ENCODE measurements around the gene CCNQ.

The CCNQ gene
- total RNA-seq = 15.9 to 17.8 reads per million in 2 donors

DNA sequence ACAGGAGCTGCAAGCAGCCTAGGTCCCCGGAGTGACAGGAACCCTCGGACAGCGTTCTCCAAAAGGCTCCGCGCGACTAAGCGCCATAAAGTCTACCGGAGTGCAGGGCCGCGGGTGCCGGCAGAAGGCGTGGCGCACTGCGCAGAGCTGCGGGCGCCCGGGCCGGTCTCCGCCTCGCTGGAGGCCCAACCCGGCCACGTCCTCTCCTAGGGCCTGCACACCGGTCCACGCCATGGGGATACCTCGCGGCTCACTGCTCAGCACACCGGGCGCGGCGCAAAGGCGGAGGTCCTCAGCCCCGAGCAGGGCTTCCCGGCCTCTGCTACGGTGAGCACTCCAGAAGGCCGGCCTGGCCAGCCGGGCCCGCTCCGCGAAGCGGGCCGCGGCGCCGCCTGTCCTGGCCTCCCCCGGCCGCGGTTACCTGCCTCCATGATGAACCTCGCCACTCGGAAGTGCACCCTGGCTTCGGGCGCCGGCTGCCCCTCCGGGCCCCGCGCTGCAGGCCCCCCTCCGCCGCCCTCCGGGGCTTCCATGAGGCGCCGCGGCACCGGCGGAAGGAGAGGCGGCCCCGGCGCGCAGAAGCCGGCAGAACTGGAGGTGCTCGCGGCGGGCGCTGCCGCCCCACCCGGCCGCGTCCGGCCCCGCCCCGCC, at the start of gene CCNQ:
CCNQ (minus strand) TSS at position 599 of the 651 bp plus-strand sequence; CDS start at position 533, 66 bp downstream.
- DNase-seq = peak in 1 of 5 experiments; percentile 51

- DNase-seq = no peak
Measured at GRCh38 chrX:153647461-153648357, 48.8 kb upstream of the CCNQ start.

GRCh38 chrX:153646620-153647373, 47.9 kb upstream of the CCNQ start, which contains the start of gene DUSP9:
Gene DUSP9 (plus strand): TSS chrX:153647203. CDS start chrX:153647954, 751 bp downstream.
- no peak for DNase-seq

GRCh38 chrX:153645921-153646488, 47.1 kb upstream of the CCNQ start:
- DNase-seq = no peak

DNA sequence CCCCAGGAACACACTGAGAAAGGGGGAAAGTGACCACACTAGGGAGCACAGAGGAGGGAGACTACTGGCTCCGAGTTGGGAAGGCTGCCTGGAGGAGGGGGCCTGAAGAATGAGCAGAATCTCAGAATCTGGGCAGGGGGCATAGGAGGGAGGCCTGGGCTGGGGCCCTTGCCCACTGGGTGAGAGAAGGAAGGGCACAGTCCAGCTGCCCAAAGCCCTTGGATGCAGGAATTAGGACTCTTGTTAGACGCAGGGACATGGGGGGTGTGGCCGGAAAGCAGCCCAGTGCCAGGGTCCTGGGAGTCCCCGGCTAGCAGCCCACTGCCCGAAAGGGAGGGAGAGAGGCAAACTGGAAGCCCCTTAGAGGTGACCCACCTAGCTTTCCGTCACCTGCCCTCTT, 46.2 kb upstream of the CCNQ start:
- DNase-seq = no peak

DNA sequence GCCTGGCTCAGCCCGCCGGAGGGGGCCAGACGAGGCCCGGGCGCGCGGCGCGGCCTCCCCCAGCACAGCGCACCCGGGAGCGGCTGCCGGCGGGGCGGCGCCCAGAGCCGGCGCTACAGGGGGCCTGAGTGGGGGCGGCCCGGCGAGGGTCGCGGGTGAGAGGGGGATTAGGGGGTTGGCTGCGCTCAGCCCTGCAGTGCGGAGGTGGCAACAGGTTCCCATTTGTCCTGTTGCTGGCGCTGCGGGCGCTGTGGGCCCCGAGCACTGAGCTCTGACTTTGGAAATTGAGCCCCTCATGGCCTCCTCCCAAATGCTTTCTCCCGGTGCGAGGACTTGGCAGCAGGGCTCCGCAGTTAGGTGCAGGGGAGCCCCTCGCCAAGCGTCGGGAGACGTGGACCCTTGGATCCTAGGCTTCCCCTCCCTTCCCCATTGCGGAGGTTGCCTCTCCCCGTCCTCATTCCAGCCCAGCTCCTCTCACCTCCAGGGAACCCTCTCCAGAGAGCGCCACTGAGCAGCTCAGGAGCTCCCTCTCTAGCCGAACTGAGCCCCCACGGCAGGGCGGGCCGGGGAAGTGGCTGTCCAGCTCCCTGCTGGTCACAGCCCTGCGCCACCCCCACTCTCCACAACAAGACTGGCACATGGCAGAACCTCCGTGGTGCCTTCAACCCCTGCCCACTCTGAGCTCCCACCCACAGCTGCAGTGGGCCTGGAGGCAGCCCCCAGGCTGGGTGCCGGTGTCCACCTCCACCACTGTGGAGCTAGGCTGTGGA, 45.6 kb upstream of the CCNQ start:
- DNase-seq = no peak

DNA sequence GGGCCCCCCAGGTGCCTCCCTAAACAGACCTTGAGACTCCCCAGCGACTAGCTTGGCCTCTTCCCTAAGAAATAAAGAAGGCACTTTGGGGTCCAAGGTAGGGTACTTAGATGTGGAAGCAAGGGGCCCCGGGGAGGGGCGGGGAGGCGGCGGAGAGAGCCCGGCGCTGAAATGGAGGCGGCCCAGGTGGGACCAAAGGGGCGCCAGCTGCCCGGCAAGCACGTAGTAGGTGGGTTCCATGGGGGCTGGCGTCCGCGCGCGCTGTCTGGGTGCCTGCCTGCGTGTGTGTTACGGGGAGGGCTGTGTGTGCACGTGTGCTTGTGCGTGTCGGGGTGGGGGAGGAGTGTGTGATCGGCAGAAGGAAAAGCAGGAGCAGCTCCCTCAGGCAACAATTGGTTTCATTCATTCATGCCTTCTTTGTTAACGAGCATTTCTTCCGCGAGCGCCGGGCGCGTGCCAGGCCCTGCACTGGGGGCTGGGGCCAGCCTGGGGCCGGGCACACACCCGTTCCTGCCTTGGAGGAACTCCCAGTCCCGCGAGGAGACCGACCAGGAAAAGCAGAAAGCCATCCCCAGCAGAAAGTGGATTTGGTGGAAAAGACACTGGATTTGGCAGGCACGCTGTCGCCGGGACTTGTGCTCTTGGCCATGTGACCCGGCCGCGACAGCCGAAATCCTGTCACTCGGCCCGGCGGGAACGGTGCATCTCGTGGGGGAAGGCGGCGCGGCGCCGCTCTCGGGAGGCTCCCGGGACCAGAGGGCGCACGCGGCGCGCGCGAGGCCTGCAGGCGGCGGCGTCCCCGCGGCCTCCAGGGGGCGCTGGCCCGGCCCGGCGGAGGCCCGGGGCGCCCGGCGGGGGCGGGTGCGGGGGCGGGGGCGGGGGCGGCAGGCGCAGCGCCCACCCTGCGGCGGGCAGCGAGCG, 44.8 kb upstream of the CCNQ start:
- peak in 1 of 5 experiments; percentile 13 for DNase-seq

DNA sequence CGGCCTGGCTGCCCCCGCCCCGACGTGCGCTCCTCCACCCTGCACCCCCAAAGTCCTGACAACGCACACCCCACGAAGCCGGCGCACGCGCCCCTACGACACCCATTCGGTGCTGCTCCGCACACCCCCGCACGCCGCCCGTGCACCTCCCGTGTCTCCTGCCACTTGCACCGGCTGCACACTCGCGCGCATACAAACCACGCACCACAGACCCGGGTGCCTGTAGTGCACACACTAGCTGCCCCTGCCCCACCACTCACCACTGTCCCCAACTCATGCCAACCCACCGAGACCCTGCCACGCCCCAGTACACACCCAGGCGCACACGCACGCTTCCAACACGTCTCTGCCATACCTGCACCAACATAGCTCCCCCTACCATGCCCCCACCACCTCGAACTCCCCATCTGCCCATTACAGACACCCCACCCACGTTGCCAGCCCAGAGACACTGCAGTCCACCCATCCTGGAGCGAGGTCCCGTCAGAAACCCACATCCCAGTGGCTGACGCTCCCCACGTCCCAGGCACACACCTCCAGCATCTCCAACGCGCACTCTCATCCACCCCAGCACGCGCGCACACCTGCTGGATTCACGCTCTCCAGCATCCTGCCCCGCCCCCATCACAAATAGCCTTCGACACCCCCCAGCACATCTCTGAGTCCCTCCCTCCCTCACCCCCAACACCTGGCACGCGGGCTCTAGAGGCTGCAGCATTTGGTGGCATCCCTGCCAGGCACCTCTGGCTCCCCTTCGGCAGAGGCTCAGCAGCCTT, 43.9 kb upstream of the CCNQ start:
- no peak for DNase-seq

DNA sequence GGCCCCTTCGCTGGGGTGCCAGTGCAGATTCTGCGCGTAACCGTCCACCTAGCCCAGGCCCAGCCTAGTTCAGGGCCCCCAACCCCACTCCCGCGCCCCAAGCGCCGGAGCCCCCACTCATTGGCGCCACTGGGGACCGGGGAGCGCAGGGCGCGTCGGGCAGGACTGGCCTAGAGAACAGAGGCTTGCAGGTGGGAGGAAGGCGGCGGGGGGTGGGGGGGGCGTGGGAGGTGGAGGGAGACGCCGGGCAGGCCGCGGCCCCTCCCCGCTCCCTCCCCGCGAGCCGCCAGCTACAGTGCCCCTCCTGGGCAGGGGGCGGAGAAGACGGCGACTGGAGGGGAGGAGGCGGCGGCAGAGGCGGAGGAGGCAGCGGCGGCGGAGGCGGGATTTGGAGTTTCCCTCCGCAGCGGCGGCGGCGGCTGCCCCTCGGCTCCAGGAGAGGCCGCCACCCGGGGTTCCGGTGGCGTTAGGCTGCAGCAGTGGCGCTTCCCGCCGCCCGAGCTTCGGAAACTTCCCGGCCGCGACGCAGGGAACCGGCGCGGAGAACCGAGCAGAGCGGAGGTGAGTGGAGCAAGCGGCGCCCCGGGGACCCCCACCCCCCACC, 43.2 kb upstream of the CCNQ start:
- DNase-seq = no peak

- no peak for DNase-seq
Measured at GRCh38 chrX:153641627-153642026, 42.7 kb upstream of the CCNQ start.

DNA sequence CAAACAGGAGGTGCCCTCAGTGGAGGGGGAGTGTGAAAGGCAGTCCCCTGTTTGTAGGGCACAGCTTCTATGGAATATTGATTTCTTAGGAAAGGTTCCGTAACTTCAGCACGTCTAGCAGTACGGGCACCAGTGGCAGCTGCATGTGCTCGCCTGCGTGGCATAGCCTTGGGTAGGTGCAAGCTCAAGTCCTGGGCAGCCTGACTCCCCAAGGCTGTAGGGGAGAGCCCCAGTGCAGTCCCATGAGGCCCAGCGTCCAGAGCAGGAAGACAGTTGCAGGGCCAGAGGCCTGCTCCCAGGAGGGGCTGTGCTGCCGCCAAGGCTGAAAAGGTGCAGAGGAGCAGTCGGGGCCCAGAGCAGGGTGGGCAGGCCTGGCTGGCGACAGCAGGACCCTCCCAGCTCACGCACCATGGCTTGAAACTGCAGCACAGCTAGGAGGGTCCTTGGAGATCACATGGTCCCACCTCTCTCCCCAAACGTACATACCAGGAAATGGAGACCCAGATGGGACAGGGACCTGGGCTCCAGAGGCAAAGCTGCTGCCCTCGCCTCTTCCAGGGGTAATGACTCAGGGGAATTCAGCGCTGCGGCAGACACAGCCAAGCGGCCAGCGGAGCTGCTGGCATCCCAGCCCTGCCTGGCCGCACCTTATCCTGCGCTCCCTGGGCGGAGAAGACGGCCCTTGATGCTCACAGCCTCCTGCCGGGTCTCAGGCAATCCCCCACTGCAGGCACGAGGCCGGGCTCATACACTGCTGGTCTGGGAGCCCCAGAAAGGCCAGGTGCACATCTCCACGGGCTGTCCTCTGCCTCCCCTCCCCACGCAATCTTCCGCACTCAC, 42.0 kb upstream of the CCNQ start:
- no peak for DNase-seq

GRCh38 chrX:153640045-153640686, 41.2 kb upstream of the CCNQ start:
- DNase-seq = no peak

- no peak for DNase-seq
Measured at GRCh38 chrX:153639177-153640044, 40.5 kb upstream of the CCNQ start.

DNA sequence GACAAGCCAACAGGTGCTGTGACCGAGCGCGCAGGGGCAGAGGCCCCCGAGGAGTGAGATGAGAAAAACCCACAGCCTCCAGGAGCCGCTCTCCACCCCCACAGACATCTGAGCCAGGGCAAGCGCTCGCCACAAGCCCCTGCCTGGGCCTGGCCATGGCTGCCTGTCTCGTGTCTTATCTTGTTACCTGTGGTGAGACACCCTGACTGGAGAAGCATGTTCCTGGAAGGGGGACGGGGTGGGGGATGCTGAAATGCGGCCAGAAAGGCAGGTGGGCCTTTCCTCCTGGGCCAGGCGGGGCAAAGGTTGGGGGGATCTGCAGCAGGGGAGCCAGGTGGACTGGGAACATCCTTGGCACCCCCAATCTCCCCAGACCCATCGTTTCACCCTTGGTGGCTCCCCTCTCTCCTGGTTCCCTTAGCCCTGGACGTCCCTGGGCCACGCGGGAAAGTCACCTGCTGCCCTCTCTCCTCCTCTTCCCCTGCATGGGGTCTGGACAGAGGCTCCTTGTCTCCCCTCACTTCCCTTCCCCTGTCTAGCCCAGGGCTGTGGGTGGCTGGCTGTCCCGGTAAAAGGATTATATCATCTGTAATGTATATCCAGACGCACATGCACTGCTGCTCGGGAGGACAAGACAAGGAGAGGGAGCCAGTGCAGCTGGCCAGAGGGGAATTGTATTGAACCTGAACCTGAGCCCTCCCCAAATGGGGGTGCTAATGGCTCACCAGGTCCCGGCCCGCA, 39.7 kb upstream of the CCNQ start:
- no peak for DNase-seq

GRCh38 chrX:153638041-153638371, 39.1 kb upstream of the CCNQ start:
- no peak for DNase-seq
